Muscle layer of duodenum (tissue), 2 donors: ENCODE data around the gene RAB17.
A peak's percentile ranks its signal among the peaks of the same experiment; 100 is the strongest.

Source experiments
- H3K27ac ChIP-seq: one replicate; pipeline ENCODE4 v1.7.0; 2013; ENCODE audit warnings: mild to moderate bottlenecking, low read length
- H3K27me3 ChIP-seq: one replicate; pipeline ENCODE4 v1.7.0; 2013; ENCODE audit warnings: low read depth, mild to moderate bottlenecking, control low read depth, low read length
- H3K36me3 ChIP-seq, 2 donors: one replicate each; pipeline ENCODE4 v1.7.0; 2013; ENCODE audit warnings: low read length in 2 of 2, control low read depth in 1 of 2, mild to moderate bottlenecking in 1 of 2; ENCODE audit not compliant: insufficient read depth in 2 of 2, control insufficient read depth in 1 of 2
- H3K4me1 ChIP-seq, 2 donors: one replicate each; pipeline ENCODE4 v1.7.0; 2013; ENCODE audit warnings: low read length in 2 of 2, mild to moderate bottlenecking in 2 of 2, control low read depth in 1 of 2, moderate library complexity in 1 of 2; ENCODE audit not compliant: insufficient read depth in 2 of 2, control insufficient read depth in 1 of 2
- H3K4me3 ChIP-seq, 2 donors: one replicate each; pipeline ENCODE4 v1.7.0; 2013; ENCODE audit warnings: low read length in 2 of 2, low read depth in 1 of 2, mild to moderate bottlenecking in 1 of 2
- H3K9me3 ChIP-seq, 2 donors: one replicate each; pipeline ENCODE4 v1.7.0; 2013; ENCODE audit warnings: low read length in 2 of 2, control low read depth in 1 of 2, mild to moderate bottlenecking in 1 of 2; ENCODE audit not compliant: control insufficient read depth in 1 of 2
- donor health status: healthy.

RAB17 gene

DNA sequence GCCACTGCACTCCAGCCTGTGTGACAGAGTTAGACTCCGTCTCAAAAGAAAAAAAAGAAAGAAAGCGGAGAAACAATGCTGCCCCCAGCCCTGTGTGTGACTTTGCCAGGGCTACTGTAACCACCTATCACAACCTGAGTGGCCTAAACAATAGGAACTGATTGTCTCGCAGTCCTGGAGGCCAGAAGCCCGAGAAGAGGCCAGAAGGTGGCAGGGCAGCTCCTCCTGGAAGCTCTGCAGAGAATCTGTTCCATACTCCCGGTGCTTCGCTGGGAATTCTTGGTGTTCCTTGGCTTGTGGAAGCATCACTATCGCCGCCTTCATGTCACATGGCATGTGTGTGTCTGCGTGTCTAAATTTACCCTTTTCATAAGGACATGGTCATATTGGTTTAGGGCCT, 14.4 kb upstream of the RAB17 start:
- Histone ChIP-seq H3K36me3 (no peaks in the 10 kb centered on the region), H3K27ac (no peak overlapping the region)

DNA sequence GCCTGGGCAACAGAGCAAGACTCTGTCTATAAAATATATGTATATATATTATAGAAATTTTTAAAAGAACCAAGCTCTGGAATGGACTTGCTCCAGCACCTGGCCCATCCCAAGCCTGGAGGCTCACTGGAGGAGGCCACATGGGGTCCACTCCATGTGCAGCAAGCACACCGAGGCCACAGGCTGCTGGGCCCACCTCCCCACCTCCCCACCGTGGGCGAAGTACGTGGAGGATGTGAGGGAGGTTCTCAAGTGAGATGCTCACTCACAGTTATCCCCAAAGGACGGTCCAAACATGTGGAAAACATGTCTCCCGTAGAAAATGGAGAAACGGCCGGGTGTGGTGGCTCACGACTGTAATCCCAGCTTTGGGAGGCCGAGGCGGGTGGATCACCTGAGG, 13.9 kb upstream of the RAB17 start:
- Histone ChIP-seq H3K4me3 (no peak overlapping the region), H3K9me3 (no peaks in the 10 kb centered on the region), H3K4me1 (peaks cover 0 to 10% of the 10 kb centered on the region in 2 donors), H3K27me3 (no peaks in the 10 kb centered on the region), H3K36me3 (no peaks in the 10 kb centered on the region), H3K27ac (no peak overlapping the region)

More for the DNA sequence above, 14.4 kb upstream of the RAB17 start:
- H3K27me3 ChIP-seq: no peaks in the 10 kb centered on the region
- peaks cover 0 to 10% of the 10 kb centered on the region in 2 donors for H3K4me1 ChIP-seq
- no peak overlapping the region for H3K4me3 ChIP-seq
- H3K9me3 ChIP-seq: no peaks in the 10 kb centered on the region

DNA sequence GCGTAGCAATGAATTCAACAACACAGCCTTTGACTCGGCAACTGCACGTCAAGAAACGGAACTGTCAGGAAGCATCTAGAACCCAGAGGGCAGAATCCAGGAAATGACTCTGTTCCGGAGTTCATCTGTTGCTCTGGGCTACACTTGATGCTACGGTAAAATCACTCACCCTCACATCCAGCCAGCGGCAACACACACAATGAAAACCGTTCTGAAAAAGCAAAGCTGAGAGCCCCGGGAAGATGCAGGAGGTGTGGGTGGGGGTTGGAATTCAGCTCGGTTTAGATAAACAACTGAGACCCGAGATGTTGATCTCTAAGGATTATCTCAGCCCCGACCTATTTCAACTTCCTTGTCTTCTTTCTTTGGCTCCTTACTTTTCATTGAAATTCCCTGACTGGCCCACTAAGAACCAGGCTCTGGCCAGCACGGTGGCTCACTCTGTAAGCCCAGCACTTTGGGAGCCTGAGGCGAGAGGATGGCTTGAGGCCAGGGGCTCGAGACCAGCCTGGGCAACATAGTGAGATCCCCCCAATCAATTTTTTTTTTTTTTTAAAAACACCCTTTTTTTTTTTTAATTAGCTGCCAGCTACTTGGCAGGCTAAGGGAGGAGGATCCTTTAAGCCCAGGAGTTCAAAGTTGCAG, 13.3 kb upstream of the RAB17 start:
- H3K4me3 ChIP-seq: peak overlapping the region in 1 of 2 donors; percentile 19
- no peaks in the 10 kb centered on the region for H3K27me3 ChIP-seq
- H3K4me1 ChIP-seq: peaks cover 0 to 10% of the 10 kb centered on the region in 2 donors
- peak overlapping the region; percentile 60 for H3K27ac ChIP-seq
- no peaks in the 10 kb centered on the region for H3K9me3 ChIP-seq
- H3K36me3 ChIP-seq: no peaks in the 10 kb centered on the region

DNA sequence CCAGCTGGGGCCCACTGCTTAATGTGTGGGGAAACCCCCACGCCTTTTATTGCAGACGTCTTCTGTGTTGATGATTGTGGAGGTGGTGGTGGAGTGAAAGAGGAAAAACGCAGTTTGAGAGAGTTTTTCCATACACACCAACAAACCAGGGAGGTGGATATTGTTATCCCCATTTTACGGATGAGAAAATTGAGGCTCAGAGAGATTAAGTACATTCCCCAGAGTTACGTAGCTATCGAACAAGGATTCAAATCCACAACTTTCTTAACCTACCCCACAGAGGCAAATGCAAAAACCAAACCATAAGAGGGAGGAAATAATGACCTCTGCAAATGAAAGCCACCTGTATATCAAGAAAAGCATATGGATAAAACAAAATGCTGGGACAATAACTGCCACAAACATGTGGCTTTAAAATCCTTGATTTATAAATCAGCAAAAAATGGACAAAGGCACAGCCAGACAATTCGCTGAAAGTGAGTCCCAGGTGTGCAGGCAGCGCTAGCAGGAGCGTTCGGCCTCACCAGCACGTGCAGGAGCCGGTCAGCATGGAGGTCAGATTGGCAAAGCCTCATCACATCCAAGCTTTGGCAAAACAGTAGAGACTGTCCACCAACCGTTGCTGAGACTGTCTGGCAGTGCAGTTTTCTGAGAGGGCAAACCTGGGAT, 12.6 kb upstream of the RAB17 start:
- Histone ChIP-seq H3K9me3 (no peaks in the 10 kb centered on the region), H3K36me3 (no peaks in the 10 kb centered on the region), H3K27me3 (no peaks in the 10 kb centered on the region), H3K4me1 (peaks cover 0 to 10% of the 10 kb centered on the region in 2 donors), H3K27ac (peak overlapping the region; percentile 60), H3K4me3 (peak overlapping the region in 1 of 2 donors; percentile 19)

DNA sequence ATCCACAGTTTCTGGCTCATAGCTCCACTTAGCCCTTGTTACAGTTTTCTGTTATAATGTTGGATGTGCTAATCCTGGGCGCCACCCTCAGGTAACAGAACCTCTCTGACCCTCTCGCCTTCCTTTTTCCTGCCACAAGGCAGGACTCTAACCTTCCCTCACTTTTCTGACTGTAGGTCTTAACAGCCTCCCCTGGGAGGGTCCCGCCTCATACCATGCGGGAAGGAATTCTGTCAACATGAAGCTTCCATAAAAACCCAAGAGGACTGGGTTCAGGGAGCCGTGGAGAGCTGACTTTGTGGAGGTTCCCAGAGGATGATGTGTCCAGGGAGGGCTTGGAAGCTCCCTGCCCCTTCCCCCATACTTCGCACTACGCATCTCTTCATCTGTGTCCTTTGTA, 11.9 kb upstream of the RAB17 start:
- no peak overlapping the region for H3K4me3 ChIP-seq
- no peaks in the 10 kb centered on the region for H3K36me3 ChIP-seq
- no peaks in the 10 kb centered on the region for H3K9me3 ChIP-seq
- peaks cover 0 to 10% of the 10 kb centered on the region in 2 donors for H3K4me1 ChIP-seq
- H3K27me3 ChIP-seq: no peaks in the 10 kb centered on the region
- no peak overlapping the region for H3K27ac ChIP-seq

DNA sequence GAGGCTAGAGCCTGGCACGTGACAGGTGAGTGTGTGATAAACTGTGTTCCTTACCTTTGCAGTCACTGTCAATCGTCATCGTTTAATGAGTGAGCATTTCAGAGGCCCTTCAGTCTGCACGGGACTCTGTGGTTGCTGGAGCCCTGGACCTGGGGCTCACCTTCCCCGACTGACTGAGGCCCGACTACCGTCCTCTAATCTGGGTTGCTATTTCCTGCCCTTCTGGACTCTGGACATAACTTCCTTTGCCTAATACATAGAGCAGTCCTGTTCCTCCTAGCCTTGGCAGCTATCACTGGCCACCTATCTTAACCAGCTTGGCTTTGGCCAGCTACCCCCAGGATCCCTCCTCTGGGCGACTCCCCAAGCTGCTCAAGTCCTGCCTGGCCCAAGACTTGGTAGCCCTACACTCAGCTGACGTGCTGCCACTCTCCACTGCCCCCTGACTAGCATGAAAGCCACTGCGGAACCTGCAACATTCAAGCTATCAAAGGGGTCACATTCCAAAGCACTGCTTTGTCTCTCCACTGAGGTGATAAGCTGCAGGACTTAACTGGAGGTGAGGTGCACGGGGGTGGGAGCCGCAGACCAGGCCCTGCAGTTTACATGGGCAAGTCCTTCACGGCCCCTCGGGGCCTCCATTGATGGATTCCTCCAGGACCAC, 11.1 kb upstream of the RAB17 start:
- Histone ChIP-seq H3K9me3 (no peaks in the 10 kb centered on the region), H3K4me1 (peaks cover 0 to 10% of the 10 kb centered on the region in 2 donors), H3K27me3 (no peaks in the 10 kb centered on the region), H3K27ac (no peak overlapping the region), H3K36me3 (no peaks in the 10 kb centered on the region), H3K4me3 (no peak overlapping the region)

DNA sequence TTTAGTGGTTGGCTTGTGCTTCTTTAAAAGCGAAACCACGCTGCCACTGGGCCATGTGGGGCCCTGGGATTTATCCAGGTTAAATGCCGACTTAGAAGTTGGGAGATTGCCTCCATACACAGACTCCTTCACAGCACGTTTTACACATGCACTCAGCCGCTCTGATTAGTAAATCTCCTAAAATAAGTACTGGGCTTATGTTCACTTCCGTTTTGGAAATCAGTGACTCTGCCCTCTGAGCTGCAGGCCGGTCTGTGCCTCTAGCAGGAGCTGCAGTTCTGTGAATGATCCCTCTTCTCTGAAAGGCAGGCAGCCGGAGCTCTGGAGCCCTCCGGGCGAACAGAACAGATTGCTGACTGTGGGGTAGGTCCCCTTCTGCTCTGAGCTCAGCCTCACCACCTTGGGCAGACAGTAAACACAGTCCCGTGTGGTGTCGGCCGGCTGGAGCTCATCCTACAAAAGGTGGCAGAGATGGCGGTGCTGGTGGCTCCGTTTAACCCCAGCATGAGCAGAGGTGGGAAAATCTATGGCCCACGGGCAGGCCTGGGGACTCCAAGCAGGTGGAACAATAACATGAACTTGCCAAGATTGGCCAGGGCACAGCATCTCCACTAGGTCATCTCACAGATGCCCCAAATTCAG, 9.8 kb upstream of the RAB17 start:
- H3K27me3 ChIP-seq: no peaks in the 10 kb centered on the region
- peaks cover 0 to 10% of the 10 kb centered on the region in 2 donors for H3K4me1 ChIP-seq
- H3K4me3 ChIP-seq: peak overlapping the region; percentile 30 to 39
- H3K27ac ChIP-seq: peak overlapping the region; percentile 84
- no peaks in the 10 kb centered on the region for H3K36me3 ChIP-seq
- no peaks in the 10 kb centered on the region for H3K9me3 ChIP-seq

DNA sequence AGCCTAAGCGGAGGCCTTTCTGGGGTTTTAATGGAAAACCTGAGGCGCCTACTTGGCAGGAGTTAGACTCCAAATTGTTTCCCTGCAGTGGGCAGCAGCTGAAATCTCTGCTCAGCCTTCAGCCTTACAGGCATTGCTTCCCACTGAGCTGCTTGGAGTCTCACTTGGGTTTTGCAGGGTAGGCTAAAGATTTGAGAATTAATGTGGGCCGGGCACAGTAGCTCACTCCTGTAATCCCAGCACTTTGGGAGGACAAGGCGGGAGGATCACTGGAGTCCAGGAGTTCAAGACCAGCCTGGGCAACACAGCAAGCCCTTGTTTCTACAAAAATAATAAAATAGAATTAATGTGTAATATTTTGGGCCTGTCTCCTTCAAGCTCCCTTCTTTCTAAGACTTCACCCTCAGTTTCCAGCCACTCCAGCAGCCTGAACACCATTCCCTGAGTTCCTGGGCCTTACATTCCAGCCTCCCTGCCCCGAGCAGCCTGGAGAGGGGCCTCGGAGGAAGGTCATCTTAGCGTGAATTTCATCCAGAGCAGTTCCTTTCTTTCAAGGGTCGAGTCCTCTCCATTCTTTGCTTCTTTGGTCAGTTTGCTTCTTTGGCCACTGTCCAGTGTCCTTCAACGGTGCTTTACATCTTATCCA, 9.1 kb upstream of the RAB17 start:
- Histone ChIP-seq H3K36me3 (no peaks in the 10 kb centered on the region), H3K27me3 (no peaks in the 10 kb centered on the region), H3K4me1 (peaks cover 0 to 12% of the 10 kb centered on the region in 2 donors), H3K9me3 (no peaks in the 10 kb centered on the region), H3K4me3 (peak overlapping the region; percentile 30 to 39), H3K27ac (peak overlapping the region; percentile 84)

DNA sequence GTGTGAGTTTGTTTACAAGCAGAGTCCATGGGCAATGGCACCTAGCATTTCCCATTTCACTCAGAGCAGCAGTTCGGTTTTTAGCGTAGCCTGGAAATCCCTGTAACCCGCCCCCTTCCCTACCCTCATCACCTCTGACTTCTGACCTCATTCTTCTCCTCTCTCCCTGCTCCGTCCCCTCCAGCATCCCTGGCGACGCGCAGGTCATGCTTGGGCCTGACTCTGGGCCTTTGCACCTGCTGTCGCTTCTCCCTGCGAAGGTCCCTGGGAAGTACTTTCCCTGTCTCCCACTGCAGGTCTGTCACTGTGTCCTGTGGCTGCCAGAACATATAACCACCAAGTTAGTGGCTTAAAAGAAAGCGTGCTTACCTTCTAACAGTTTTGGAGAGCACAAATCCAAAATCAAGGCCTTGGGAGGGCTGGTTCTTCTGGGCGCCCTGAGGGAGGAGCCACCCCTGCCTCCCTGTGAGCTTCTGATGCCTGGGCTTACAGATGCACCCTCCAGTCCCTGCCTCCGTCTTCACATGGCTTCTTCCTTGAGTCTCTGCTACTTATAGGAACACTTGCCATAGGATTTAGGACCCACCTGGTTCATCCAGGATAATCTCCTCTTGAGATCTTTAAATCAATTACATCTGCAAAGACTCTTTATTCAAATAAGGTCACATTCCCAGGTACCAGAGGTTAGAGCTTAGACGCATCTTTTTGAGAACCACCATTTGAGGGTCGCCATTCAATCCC, 8.1 kb upstream of the RAB17 start:
- Histone ChIP-seq H3K27ac (no peak overlapping the region), H3K4me1 (peaks cover 0 to 12% of the 10 kb centered on the region in 2 donors), H3K9me3 (no peaks in the 10 kb centered on the region)

DNA sequence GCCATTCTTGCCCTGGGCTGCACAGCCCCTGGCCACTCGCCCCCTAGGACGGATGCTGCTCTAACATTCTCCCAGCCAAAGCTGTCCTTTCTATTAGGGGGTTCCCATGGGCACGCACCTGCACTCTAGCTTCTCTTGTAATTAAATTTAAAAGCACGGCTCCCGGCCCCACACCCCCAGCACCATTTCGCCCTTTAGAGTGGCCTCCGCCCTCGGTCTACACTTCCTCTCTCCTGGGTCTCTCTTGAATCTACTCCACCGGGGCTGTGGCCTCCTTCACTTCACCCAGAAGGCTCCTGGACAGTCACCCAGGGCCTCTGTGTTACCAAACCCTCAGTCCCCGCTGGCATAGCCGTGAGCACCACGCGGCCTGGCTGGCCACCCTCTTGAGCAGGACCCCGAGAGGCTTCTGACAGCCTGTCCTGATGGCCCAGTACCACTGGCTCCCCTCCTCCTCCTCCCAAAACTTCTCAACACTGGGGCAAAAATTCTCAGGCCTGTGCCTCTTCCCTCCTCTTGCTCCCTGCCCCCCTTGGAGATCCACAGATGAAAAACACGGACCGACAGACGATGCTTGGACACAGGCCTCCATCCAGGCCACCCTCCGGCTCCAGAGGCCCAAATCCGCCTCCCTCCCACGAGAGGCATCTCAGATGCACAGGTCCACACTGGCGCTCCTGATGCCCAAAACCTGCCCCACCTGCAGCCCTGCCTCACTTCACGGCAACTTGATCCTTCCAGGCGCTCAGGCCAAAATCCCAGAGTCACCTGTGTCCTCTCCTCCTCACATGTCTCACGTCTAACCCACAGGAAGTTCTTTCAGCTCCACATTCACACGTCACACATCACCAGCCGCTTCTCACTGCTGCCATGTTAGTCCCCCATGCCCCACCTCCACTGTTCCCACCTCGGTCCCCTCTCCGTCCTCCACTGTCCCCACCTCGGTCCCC, 6.9 kb upstream of the RAB17 start:
- H3K9me3 ChIP-seq: no peaks in the 10 kb centered on the region
- peaks cover 0 to 12% of the 10 kb centered on the region in 2 donors for H3K4me1 ChIP-seq
- H3K27ac ChIP-seq: no peak overlapping the region
- H3K27me3 ChIP-seq: no peaks in the 10 kb centered on the region
- no peaks in the 10 kb centered on the region for H3K36me3 ChIP-seq
- H3K4me3 ChIP-seq: no peak overlapping the region

More for the DNA sequence above, 8.1 kb upstream of the RAB17 start:
- Histone ChIP-seq H3K27me3 (no peaks in the 10 kb centered on the region), H3K36me3 (no peaks in the 10 kb centered on the region), H3K4me3 (no peak overlapping the region)
